Body of pancreas (tissue), 4 donors: ENCODE measurements around the gene OR6N2. TPM values are rescaled to one million over a fixed set of nuclear protein-coding genes. Genes with fewer than 3 reads are reported as not detected.

Experiments used
- ATAC-seq: fragments of 150-250 bp; one replicate; pipeline ENCODE4 v1.9.1; 2016
- DNase-seq, 4 donors: peaks; one replicate each; pipeline ENCODE4 v3.0.0-alpha.2; 2019
- H3K27ac ChIP-seq, 4 donors: fragments of 200-600 bp; sonication (generic); 1 replicate in 3 of 4; 2 replicates in 1 of 4; pipeline versions ENCODE4 v1.5.1 to v1.6.1; 2016 to 2019; ENCODE audit warnings: mild to moderate bottlenecking in 1 of 4, mixed read lengths in 1 of 4, moderate library complexity in 1 of 4
- H3K27me3 ChIP-seq, 2 donors: fragments of 200-600 bp; sonication (generic); one replicate each; pipeline ENCODE4 v1.6.0; 2016; ENCODE audit warnings: mild to moderate bottlenecking in 1 of 2
- H3K36me3 ChIP-seq, 2 donors: fragments of 200-600 bp; sonication (generic); replicated peaks in 1 of 2; 2 replicates each; pipeline ENCODE4 v1.5.1; 2016; ENCODE audit warnings: low read depth in 2 of 2; ENCODE audit not compliant: insufficient read depth in 1 of 2
- H3K4me1 ChIP-seq: fragments of 200-600 bp; sonication (generic); one replicate; pipeline ENCODE4 v1.6.0; 2016
- H3K4me3 ChIP-seq, 2 donors: fragments of 200-600 bp; sonication (generic); 1 replicate in 1 of 2; 2 replicates in 1 of 2; pipeline ENCODE4 v1.5.1; 2016 to 2019
- H3K9me3 ChIP-seq, 3 donors: fragments of 200-600 bp; sonication (generic); 1 replicate in 2 of 3; 2 replicates in 1 of 3; pipeline ENCODE4 v1.5.1; 2016
- CTCF ChIP-seq, 7 experiments: fragments of 450-650 bp in 4 of 7; fragments of 200-600 bp in 3 of 7; sonication (generic) in 3 of 7; IDR thresholded peaks; one replicate each; pipeline ENCODE4 v1.5.1; 2016 to 2019; ENCODE audit warnings: antibody characterized with exemption in 7 of 7
- POLR2A ChIP-seq, 3 donors: fragments of 450-650 bp; IDR thresholded peaks; one replicate each; pipeline ENCODE4 v1.6.1; 2016; ENCODE audit warnings: antibody characterized with exemption in 3 of 3, mild to moderate bottlenecking in 2 of 3
- WGBS, 2 donors: methylation state at CpG; one replicate each; pipeline ENCODE4 v1.1.5; 2017; 5-methylcytosine and 5-hydroxymethylcytosine counted together
- intact Hi-C: fragments of 100-400 bp; cut with DNase I; formaldehyde crosslinking; loops from one replicate; pipeline ENCODE4 v1.15.1; 2023
- total RNA-seq, 2 donors: library from RNA; depleted of rRNA; stranded (reverse); fragments of >200 nt; gene quantifications; one replicate each; pipeline ENCODE4 v1.1.0, GENCODE V29; 2016

The OR6N2 gene
- total RNA-seq, 2 donors from 2014 or later, result not detected

- no peaks in the 10 kb centered on the region for H3K36me3 ChIP-seq
- ATAC-seq (no peak), DNase-seq (no peak)
- H3K4me1 ChIP-seq, result no peaks in the 10 kb centered on the region
- H3K4me3 ChIP-seq, result no peak overlapping the region
- no peak overlapping the region for H3K27ac ChIP-seq
- intact Hi-C loops, result no loop called here
- no peaks in the 10 kb centered on the region for H3K9me3 ChIP-seq
- TF ChIP-seq CTCF (IDR thresholded peaks at IDR 0.05), result no peak
- TF ChIP-seq POLR2A (IDR thresholded peaks at IDR 0.05), result no peak
- H3K27me3 ChIP-seq, result peaks cover 0 to 5% of the 10 kb centered on the region in 2 donors
- WGBS, 2 donors, result 39 to 47% methylated on average over 6 of the region's 6 CpGs
Observed at GRCh38 chr1:158794247-158794646, 13.2 kb upstream of the OR6N2 start.

GRCh38 chr1:158793604-158794003 is 12.6 kb upstream of the OR6N2 start:
- no peaks in the 10 kb centered on the region for H3K9me3 ChIP-seq
- H3K4me3 ChIP-seq, result no peak overlapping the region
- ATAC-seq, result no peak
- H3K36me3 ChIP-seq, result no peaks in the 10 kb centered on the region
- intact Hi-C loops, result no loop called here
- DNase-seq, result no peak
- H3K27ac ChIP-seq, result no peak overlapping the region
- H3K4me1 ChIP-seq, result no peaks in the 10 kb centered on the region
- WGBS, 2 donors, result 55 to 59% methylated on average over 2 of the region's 2 CpGs
- H3K27me3 ChIP-seq, result no peaks in the 10 kb centered on the region
- TF ChIP-seq POLR2A (IDR thresholded peaks at IDR 0.05) (no peak), CTCF (IDR thresholded peaks at IDR 0.05) (peak in 1 of 7 experiments; percentile 12)

- ATAC-seq (no peak), DNase-seq (no peak)
- Histone ChIP-seq H3K9me3 (no peaks in the 10 kb centered on the region), H3K27me3 (no peaks in the 10 kb centered on the region), H3K4me3 (no peak within 1 kb of the TSS), H3K4me1 (no peaks in the 10 kb centered on the region), H3K36me3 (no peaks in the 10 kb centered on the region), H3K27ac (no peak within 1 kb of the TSS)
- TF ChIP-seq CTCF (IDR thresholded peaks at IDR 0.05) (no peak), POLR2A (IDR thresholded peaks at IDR 0.05) (no peak)
- WGBS, 2 donors, result 53 to 59% methylated on average over 6 of the region's 6 CpGs
- intact Hi-C loops, result no loop called here
Observed at GRCh38 chr1:158771950-158772866, 8.8 kb downstream of the OR6N2 start, which contains the start of gene OR6N1. Gene OR6N1, minus strand, starts transcription at chr1:158772195. Its CDS starts 5,513 bp downstream, at chr1:158766682.

- 53 to 59% methylated on average over 2 of the region's 2 CpGs for WGBS, 2 donors
- no peaks in the 10 kb centered on the region for H3K9me3 ChIP-seq
- ATAC-seq, result no peak
- TF ChIP-seq CTCF (IDR thresholded peaks at IDR 0.05) (no peak), POLR2A (IDR thresholded peaks at IDR 0.05) (no peak)
- no peak for DNase-seq
- no peaks in the 10 kb centered on the region for H3K27me3 ChIP-seq
- no peaks in the 10 kb centered on the region for H3K36me3 ChIP-seq
- no peaks in the 10 kb centered on the region for H3K4me1 ChIP-seq
- intact Hi-C loops, result no loop called here
- H3K4me3 ChIP-seq, result no peak within 1 kb of the TSS
- no peak within 1 kb of the TSS for H3K27ac ChIP-seq
Observed at GRCh38 chr1:158754420-158754819, 26.6 kb downstream of the OR6N2 start, which contains the start of gene OR6K6. Gene OR6K6, plus strand, starts transcription at chr1:158754720. Its CDS starts 168 bp downstream, at chr1:158754888.
